Measurements from ENCODE around the gene PTDSS2. TPM values are rescaled to one million over a fixed set of nuclear protein-coding genes. Genes with fewer than 3 reads are reported as not detected.

PTDSS2 gene
- total and polyA plus RNA-seq, 10 of the 15 experiments (the other 5 are each of a cell fraction or from before 2014, with no cell fraction given) = 0.39 to 21.1 (median 10.8) TPM

GRCh38 chr11:506238-506994 lies 56.3 kb downstream of the PTDSS2 start (continued):
- TF ChIP-seq KLF5 (IDR thresholded peaks at IDR 0.05; ENCODE audit: partially characterized antibody) (peak; percentile 68), HCFC1 (IDR thresholded peaks at IDR 0.05; ENCODE audit: low read length) (peak; percentile 71), YBX1 (IDR thresholded peaks at IDR 0.05) (no peak), BCL3 (IDR thresholded peaks at IDR 0.05; ENCODE audit: borderline replicate concordance, insufficient read depth, low read depth, low read length, poor library complexity, severe bottlenecking) (peak; percentile 14), RUNX3 (IDR thresholded peaks at IDR 0.05; ENCODE audit: low read length) (peak; percentile 18), RAD51 (IDR thresholded peaks at IDR 0.05) (peak; percentile 82), NKRF (conservative IDR thresholded peaks at IDR 0.05) (peak; percentile 92), PKNOX1 (IDR thresholded peaks at IDR 0.05) (peak; percentile 62), SP1 (IDR thresholded peaks at IDR 0.05; ENCODE audit: low read depth, low read length) (peak; percentile 74), MXI1 (IDR thresholded peaks at IDR 0.05; ENCODE audit: low read depth, low read length) (peak; percentile 61), CREB1 (IDR thresholded peaks at IDR 0.05; ENCODE audit: low read depth) (peak; percentile 98), CHD2 (IDR thresholded peaks at IDR 0.05; ENCODE audit: borderline replicate concordance, low read depth, low read length) (no peak), BHLHE40 (IDR thresholded peaks at IDR 0.05; ENCODE audit: borderline replicate concordance in 1 of 2, low read depth in 2 of 2, low read length in 1 of 2) (peak; percentile 88 to 95), PAX5 (IDR thresholded peaks at IDR 0.05; ENCODE audit: borderline replicate concordance, low read depth, low read length) (peak; percentile 30; the same call in 1 of the 2 replicates), IRF3 (IDR thresholded peaks at IDR 0.05) (no peak), SREBF1 (IDR thresholded peaks at IDR 0.05; ENCODE audit: low read length) (no peak), ASH2L (IDR thresholded peaks at IDR 0.05; ENCODE audit: borderline replicate concordance, low read depth) (no peak), NR2C1 (IDR thresholded peaks at IDR 0.05) (peak; percentile 68), ESRRA (IDR thresholded peaks at IDR 0.05; ENCODE audit: low read length) (0 out of 2 replicates have a peak, but pooled peaks have one; percentile 21), YY1 (IDR thresholded peaks at IDR 0.05; ENCODE audit: low read depth, low read length) (peak; percentile 44), HDGF (IDR thresholded peaks at IDR 0.05) (no peak), TCF12 (IDR thresholded peaks at IDR 0.05; ENCODE audit: low read depth, low read length) (no peak), ATF3 (IDR thresholded peaks at IDR 0.05; ENCODE audit: borderline replicate concordance, extremely low read depth, low read depth, low read length) (peak; percentile 91)

Data from GM12878 (cell line).